ENCODE measurements around the gene LRRC1.

GRCh38 chr6:53815381-53816119 is 20.7 kb downstream of the LRRC1 start:
- TF ChIP-seq CTCF (IDR thresholded peaks at IDR 0.05), result no peak
- TF ChIP-seq POLR2AphosphoS5 (IDR thresholded peaks at IDR 0.05), result no peak
- TF ChIP-seq POLR2A (IDR thresholded peaks at IDR 0.05), result no peak
- TF ChIP-seq EP300 (IDR thresholded peaks at IDR 0.05), result no peak
